Sigmoid colon (tissue), 7 donors: ENCODE measurements around the gene POU6F1. TPM values are rescaled to one million over a fixed set of nuclear protein-coding genes. Genes with fewer than 3 reads are reported as not detected.
A peak's percentile ranks its signal among the peaks of the same experiment; 100 is the strongest.

Experiments used
- DNase-seq: peaks from one replicate; pipeline ENCODE4 v3.0.0-alpha.2; 2019
- H3K27ac ChIP-seq, 4 donors: fragments of 200-600 bp; sonication (generic); one replicate each; pipeline ENCODE4 v1.5.1; 2016 to 2019; ENCODE audit warnings: mild to moderate bottlenecking in 1 of 4
- H3K27me3 ChIP-seq, 3 donors: fragments of 200-600 bp; sonication (generic); one replicate each; pipeline ENCODE4 v1.5.1; 2019; ENCODE audit warnings: mild to moderate bottlenecking in 1 of 3
- H3K36me3 ChIP-seq, 4 donors: fragments of 200-600 bp; sonication (generic); one replicate each; pipeline ENCODE4 v1.5.1; 2016 to 2019
- H3K4me1 ChIP-seq, 4 donors: fragments of 200-600 bp; sonication (generic); one replicate each; pipeline ENCODE4 v1.5.1; 2017 to 2019
- H3K4me3 ChIP-seq, 4 donors: fragments of 200-600 bp; sonication (generic); one replicate each; pipeline ENCODE4 v1.5.1; 2017 to 2019; ENCODE audit warnings: mild to moderate bottlenecking in 2 of 4, moderate library complexity in 1 of 4
- H3K9me3 ChIP-seq, 4 donors: fragments of 200-600 bp in 3 of 4; sonication (generic) in 3 of 4; one replicate each; pipeline versions ENCODE4 v1.5.1 to v1.6.1; 2013 to 2019
- CTCF ChIP-seq, 4 experiments: fragments of 450-650 bp in 3 of 4; fragments of 200-600 bp in 1 of 4; IDR thresholded peaks; one replicate each; pipeline ENCODE4 v1.5.1; 2016 to 2019; ENCODE audit warnings: antibody characterized with exemption in 4 of 4, mild to moderate bottlenecking in 3 of 4, moderate library complexity in 2 of 4
- EP300 ChIP-seq, 4 donors: sonication (generic); formaldehyde crosslinking; IDR thresholded peaks; one replicate each; pipeline ENCODE4 v1.6.1; 2017; ENCODE audit warnings: antibody characterized with exemption in 4 of 4
- POLR2A ChIP-seq, 2 donors: fragments of 450-650 bp; IDR thresholded peaks; one replicate each; pipeline ENCODE4 v1.6.1; 2016; ENCODE audit warnings: antibody characterized with exemption in 2 of 2, mild to moderate bottlenecking in 2 of 2, moderate library complexity in 2 of 2
- POLR2AphosphoS5 ChIP-seq, 4 donors: sonication (generic); formaldehyde crosslinking; IDR thresholded peaks; one replicate each; pipeline ENCODE4 v1.6.1; 2017; ENCODE audit warnings: antibody characterized with exemption in 4 of 4
- WGBS, 2 donors: extraction: QIAGEN DNeasy Blood & Tissue Kit; methylation state at CpG; one replicate each; pipeline ENCODE4 v1.1.7; 2013; 5-methylcytosine and 5-hydroxymethylcytosine counted together
- intact Hi-C: fragments of 100-400 bp; cut with DNase I; formaldehyde crosslinking; loops from one replicate; pipeline ENCODE4 v1.15.1; 2023
- polyA plus RNA-seq, 3 donors: library from polyadenylated mRNA; stranded (reverse); fragments of 200-250 nt; gene quantifications; one replicate each; pipeline ENCODE4 v1.2.3, GENCODE V29; 2013
- total RNA-seq, 4 donors: library from RNA; depleted of rRNA; stranded (reverse); fragments of >200 nt; gene quantifications; one replicate each; pipeline ENCODE4 v1.1.0, GENCODE V29; 2016
- donor health status: healthy with polysubstance abuse.
- donor health status: Bipolar disorder and iron deficiency.
- donor health status: healthy.

POU6F1 gene
- total and polyA plus RNA-seq, 7 donors: 1.2 to 15.8 (median 5.8) TPM

GRCh38 chr12:51254536-51254935 is 36.7 kb upstream of the POU6F1 start:
- WGBS, 2 donors: 85% methylated on average over 4 of the region's 4 CpGs

GRCh38 chr12:51253276-51253675 is 35.4 kb upstream of the POU6F1 start:
- Histone ChIP-seq H3K9me3 (no peaks in the 10 kb centered on the region), H3K27me3 (no peaks in the 10 kb centered on the region), H3K36me3 (no peaks in the 10 kb centered on the region), H3K4me3 (no peak overlapping the region), H3K27ac (no peak overlapping the region), H3K4me1 (no peaks in the 10 kb centered on the region)
- intact Hi-C loops: no loop called here
- no peak for TF ChIP-seq EP300 (IDR thresholded peaks at IDR 0.05)
- TF ChIP-seq CTCF (IDR thresholded peaks at IDR 0.05): no peak
- no peak for TF ChIP-seq POLR2AphosphoS5 (IDR thresholded peaks at IDR 0.05)
- TF ChIP-seq POLR2A (IDR thresholded peaks at IDR 0.05): no peak
- 95 to 97% methylated on average over 1 of the region's 1 CpG for whole genome bisulfite sequencing, 2 donors
- no peak for DNase-seq

More at GRCh38 chr12:51254536-51254935, 36.7 kb upstream of the POU6F1 start:
- Histone ChIP-seq H3K4me1 (no peaks in the 10 kb centered on the region), H3K4me3 (no peak overlapping the region), H3K27ac (no peak overlapping the region), H3K36me3 (no peaks in the 10 kb centered on the region), H3K27me3 (no peaks in the 10 kb centered on the region), H3K9me3 (no peaks in the 10 kb centered on the region)
- intact Hi-C loops: no loop called here
- no peak for TF ChIP-seq POLR2A (IDR thresholded peaks at IDR 0.05)
- no peak for TF ChIP-seq EP300 (IDR thresholded peaks at IDR 0.05)
- TF ChIP-seq POLR2AphosphoS5 (IDR thresholded peaks at IDR 0.05): no peak
- TF ChIP-seq CTCF (IDR thresholded peaks at IDR 0.05): no peak
- DNase-seq: no peak

- 67 to 74% methylated on average over 14 of the region's 14 CpGs for WGBS, 2 donors
- H3K27ac ChIP-seq: no peak overlapping the region
- no peak for DNase-seq
- H3K9me3 ChIP-seq: no peaks in the 10 kb centered on the region
- H3K4me1 ChIP-seq: peaks cover 0 to 5% (median 4%) of the 10 kb centered on the region in 4 donors
- H3K4me3 ChIP-seq: no peak overlapping the region
- H3K36me3 ChIP-seq: peaks cover 0 to 31% (median 4%) of the 10 kb centered on the region in 4 donors
- TF ChIP-seq EP300 (IDR thresholded peaks at IDR 0.05): no peak
- TF ChIP-seq CTCF (IDR thresholded peaks at IDR 0.05): no peak
- TF ChIP-seq POLR2AphosphoS5 (IDR thresholded peaks at IDR 0.05): no peak
- TF ChIP-seq POLR2A (IDR thresholded peaks at IDR 0.05): no peak
- intact Hi-C loops: no loop called here
- H3K27me3 ChIP-seq: no peaks in the 10 kb centered on the region
These were observed 29.8 kb upstream of the POU6F1 start for GRCh38 chr12:51247523-51248206.

GRCh38 chr12:51246254-51246853 is 28.5 kb upstream of the POU6F1 start:
- TF ChIP-seq POLR2AphosphoS5 (IDR thresholded peaks at IDR 0.05) (peak in 1 of 4 donors; percentile 34), CTCF (IDR thresholded peaks at IDR 0.05) (no peak)
- Histone ChIP-seq H3K36me3 (peaks cover 8 to 45% (median 17%) of the 10 kb centered on the region in 4 donors), H3K4me3 (no peak overlapping the region), H3K27me3 (no peaks in the 10 kb centered on the region), H3K9me3 (no peaks in the 10 kb centered on the region), H3K4me1 (peaks cover 0 to 9% (median 6%) of the 10 kb centered on the region in 4 donors), H3K27ac (peak overlapping the region in 1 of 4 donors; percentile 22)
- DNase-seq: no peak
- 12 to 20% methylated on average over 7 of the region's 7 CpGs for WGBS, 2 donors
- intact Hi-C loops: no loop called here
